Measurements from ENCODE around the gene NTHL1.
"Not testable (repeated sequence)": the region's sequence is repeated elsewhere in the genome, so short reads cannot be mapped to it uniquely, and the experiment has no call there.

Gene NTHL1

GRCh38 chr16:2040041-2040786 is 7.4 kb downstream of the NTHL1 start:
- no peak for DNase-seq

- DNase-seq: peak; percentile 24
Observed at GRCh38 chr16:2039274-2040031, 8.2 kb downstream of the NTHL1 start.

DNA sequence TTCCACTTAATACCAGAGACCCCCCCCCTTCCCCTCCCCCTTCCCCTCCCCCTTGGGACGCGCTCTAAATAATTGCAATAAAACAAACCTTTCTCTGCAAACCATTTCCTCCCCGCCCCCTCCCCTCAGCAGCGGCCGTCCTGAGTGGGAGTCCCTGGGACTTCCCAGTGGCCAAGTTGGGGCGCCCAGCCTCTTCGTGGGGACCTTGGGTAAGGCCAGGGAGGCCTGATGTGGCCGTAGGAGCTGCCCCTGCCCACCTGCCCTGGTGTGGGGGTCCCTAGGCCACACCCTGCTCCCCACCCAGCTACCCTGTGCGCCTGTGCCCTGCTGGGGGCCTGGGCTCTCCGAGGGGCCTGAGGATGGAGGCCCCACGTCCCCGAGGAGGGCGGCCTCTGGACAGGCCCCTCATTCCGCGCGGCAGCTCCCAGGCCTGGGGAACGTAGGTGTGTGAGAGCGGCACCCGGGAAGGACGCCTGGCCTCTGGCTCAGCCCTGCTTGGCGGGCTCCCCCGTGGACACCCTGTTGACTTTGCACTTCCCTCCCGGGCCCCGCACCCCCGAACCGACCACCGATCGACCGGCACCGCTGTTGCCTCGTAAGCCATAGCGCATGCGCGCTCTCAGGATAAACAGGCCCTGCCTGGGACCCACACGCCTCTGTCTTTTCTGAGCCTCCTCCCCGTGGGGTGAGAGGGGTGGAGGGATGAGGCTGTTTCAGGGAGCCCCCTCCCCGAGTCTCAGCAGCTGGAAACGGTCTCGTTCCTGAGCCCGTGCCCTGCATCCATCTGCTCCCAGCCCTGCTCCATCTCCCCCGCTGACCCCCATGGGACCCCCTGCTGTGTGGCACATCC is 9.0 kb downstream of the NTHL1 start:
- no peak for DNase-seq

- DNase-seq: no peak
Observed at GRCh38 chr16:2037647-2038381, 9.8 kb downstream of the NTHL1 start.

DNA sequence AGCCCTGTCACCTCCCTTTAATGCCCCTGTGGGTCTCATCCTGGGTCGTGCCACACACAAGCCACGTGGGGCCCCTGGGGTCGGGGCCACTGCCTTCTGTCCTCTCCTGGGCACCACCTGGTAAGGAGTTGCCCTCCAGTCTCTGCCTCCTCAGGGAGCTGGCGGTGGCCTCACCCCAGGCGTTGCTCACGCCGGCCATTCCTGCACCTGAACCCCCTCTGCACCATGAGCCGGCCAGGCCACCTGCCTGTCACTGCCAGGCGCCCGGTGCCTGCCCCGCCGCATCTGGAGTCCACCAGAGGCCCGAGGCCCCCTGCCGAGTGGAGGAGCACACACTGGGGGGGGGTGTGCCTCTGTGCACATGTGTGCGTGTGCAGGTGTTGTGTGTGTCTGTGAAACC is 10.5 kb downstream of the NTHL1 start:
- no peak for DNase-seq

DNA sequence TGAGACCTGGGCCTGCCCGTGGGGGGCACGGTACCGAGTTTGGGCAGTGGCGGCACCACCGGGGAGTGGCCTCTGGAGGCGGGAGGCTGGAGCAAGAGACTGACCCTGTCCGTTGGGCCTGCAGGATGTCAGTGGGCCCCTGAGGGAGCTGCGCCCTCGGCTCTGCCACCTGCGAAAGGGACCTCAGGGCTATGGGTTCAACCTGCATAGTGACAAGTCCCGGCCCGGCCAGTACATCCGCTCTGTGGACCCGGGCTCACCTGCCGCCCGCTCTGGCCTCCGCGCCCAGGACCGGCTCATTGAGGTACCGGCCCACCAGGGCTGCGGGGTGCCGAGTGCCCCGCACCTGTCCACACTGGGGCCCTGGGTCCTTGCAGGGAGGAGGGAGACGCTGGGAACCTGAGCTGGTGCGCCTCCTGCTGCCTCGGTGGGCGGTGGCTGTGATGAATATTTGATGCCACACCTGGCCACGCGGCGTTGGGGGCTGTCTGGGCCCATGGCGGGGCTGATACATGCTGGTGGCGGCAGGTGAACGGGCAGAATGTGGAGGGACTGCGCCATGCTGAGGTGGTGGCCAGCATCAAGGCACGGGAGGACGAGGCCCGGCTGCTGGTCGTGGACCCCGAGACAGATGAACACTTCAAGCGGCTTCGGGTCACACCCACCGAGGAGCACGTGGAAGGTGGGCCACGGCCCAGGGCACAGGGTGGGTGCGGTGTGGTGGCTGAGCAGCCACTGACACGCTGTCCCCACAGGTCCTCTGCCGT is 11.3 kb downstream of the NTHL1 start:
- no peak for DNase-seq

- DNase-seq: peak; percentile 52
Observed at GRCh38 chr16:2035431-2036199, 12.0 kb downstream of the NTHL1 start.

GRCh38 chr16:2034696-2035430 is 12.8 kb downstream of the NTHL1 start:
- DNase-seq: no peak

- not testable (repeated sequence) for DNase-seq
Observed at GRCh38 chr16:2033909-2034695, 13.5 kb downstream of the NTHL1 start.

DNA sequence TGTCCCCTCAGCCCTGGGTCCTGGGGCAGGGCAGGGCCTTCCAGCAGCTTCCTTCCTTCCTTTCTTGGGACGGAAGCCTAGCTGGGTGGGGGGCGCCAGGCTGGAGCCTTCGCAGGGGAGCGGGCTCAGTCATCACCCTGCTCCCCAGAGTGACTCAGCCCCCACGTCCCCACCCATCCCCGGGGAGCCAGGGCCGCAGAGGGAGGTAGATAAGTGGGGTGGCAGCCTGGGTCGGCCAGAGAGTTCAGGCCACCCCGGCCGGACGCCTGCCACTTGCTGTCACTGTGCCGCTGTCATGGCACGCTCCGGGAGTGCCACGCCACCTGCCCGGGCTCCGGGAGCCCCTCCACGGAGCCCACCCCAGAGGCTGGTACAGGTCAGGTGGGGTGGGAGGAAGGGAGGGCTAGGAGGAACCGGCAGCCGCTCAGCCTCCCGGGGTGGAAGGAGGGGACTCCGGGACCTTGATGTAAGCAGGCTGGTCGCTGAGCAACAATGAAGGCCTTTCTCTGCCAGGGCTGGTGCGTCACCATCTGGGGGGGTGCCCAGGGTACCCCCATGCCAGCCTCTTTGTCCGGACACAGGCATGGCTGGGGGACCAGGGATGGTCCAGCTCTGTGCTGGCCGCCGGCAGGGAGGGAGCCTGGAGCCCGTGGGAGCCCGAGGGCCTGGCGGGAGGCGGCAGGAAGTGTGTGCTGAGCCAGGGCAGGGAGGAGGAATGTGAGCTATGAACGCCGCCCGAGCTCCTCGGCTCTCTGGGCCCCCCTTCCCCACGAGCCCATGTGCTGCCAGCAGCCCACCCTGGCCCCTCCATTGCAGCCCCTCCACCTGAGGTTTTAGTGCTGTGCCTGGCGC is 14.4 kb downstream of the NTHL1 start:
- no peak for DNase-seq

GRCh38 chr16:2032285-2033056 is 15.2 kb downstream of the NTHL1 start:
- DNase-seq: no peak

GRCh38 chr16:2031081-2031577 is 16.5 kb downstream of the NTHL1 start:
- no peak for DNase-seq

GRCh38 chr16:2030036-2030435 is 17.6 kb downstream of the NTHL1 start:
- DNase-seq: no peak

GRCh38 chr16:2029350-2029749 is 18.3 kb downstream of the NTHL1 start:
- no peak for DNase-seq

DNA sequence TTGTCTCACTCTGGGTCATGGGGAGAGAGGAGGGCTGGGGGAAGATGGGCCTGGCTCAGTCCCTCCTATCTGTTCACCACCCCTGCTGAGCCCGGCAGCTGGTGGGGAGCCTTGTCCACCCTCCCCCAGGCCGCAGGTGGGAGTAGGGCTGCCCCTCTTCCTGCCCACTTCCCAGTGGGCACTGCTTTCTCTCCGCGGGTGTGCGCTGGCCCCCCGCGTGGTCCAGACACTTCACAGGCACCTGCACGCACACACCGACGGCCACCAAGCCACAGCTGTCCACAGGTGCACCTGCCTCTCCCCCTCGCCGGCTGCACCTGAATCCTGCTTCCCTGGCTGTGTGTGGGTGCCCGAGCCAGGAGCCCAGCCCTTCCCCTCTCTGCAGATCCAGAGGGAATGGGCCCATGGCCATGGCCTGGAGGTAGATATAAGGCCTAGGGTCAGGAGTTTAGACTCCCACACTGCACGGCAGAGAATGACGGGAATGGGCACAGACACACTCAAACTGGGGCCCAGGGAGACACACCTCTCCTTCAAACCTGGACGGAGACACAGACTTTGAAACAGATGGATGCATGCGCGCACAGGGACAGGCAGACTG is 18.9 kb downstream of the NTHL1 start:
- DNase-seq: peak; percentile 33

DNA sequence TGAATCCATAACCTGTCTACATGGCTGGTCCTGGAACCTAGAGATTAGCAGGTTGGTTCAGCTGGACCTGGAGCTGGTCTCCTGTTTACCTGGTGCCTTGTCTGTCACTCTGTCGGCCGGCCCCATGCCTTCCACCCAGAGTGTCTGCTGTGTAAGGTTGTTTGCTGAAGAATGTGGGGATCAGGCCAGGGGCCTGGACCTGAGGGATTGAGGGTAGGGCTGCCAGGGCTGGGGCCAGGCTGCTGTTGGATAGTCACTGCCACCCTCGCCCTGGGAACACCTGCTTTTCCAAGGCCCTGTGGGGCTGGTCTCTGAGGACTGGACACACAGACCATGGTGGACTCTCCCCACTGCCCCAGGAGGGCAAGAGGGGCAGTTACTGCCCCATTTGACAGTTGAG is 19.5 kb downstream of the NTHL1 start:
- DNase-seq: no peak
